Stimulated activated CD8-positive, alpha-beta memory T cell treated with anti-CD3 and anti-CD28 coated beads, Interleukin-15, amount 100 ng/mL, for 24 hours (primary cell): ENCODE results near the gene MRPS14.

Experiments
- DNase-seq: peaks from one replicate; pipeline ENCODE4 v3.0.0-alpha.2; 2020; ENCODE audit warnings: low read depth

The MRPS14 gene

DNA sequence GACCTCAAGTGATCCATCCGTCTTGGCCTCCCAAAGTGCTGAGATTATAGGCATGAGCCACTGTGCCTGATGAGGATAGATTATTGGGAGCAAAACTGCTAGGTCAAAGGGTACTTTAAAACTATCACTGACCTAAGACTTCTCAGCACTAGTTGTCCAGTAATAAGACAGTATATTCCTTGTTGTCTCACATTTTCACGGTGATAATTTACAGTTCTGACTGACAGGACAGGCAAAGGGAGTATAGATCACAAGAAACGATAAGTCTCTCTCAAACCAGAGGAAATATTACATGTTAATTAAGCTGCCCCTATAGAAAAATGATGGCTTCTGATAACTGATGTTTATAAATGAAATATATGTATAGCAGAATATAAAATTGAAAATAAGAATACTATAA lies 3.7 kb downstream of the MRPS14 start:
- no peak for DNase-seq

DNA sequence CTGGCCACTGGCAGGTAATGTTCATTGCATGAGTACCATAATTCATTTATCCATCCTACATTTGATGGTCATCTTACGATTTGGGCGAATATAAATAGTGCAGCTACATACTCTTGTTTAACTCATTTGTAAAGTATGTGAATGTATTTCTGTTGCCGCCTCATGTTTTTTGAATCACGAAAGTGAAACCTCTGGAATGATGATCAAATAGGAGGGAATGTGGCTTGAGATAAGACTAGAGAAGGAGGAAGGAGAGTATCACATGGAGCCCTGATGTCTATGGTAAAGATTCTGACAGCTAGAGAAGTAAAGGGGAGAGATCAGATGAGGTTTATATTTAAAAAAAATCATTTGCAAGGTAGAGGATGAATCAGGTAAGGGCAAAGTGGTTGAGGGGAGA lies 8.0 kb downstream of the MRPS14 start:
- DNase-seq: no peak

DNA sequence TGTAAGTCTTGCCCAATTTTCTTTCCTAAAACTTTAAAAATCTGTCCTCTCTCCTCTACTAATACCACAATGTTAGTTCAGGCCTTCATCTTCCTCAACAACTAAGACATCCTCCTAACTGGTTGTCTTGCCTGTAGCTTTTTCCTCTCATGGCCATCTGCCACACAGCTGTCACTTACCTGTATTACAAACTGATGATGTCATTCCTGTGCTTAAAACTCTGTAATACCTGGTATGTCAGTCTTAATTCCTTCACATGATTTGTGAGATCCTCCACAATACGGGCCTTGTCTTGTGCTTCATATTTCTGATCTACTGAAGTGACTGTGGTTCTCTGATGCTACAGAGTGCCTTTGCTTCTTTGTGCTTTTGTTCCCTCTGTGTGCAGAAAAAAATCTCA lies 9.8 kb downstream of the MRPS14 start:
- no peak for DNase-seq

DNA sequence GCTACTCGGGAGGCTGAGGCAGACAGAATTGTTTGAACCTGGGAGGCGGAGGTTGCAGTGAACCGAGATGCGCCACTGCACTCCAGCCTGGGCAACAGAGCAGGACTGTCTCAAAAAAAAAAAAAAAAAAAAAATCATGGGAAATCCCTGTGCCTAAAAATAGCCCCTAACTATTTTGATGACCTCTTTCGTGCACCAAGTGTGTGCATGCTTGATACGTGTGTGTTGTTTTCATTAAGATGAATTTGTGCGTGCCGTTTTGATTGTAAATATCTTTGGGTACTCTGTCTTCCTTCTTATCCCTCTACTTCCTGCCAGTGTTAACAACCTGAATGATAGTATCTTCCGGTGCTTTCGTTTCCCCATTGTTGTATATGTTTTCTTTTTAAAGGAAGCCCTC lies 13.7 kb downstream of the MRPS14 start:
- no peak for DNase-seq

DNA sequence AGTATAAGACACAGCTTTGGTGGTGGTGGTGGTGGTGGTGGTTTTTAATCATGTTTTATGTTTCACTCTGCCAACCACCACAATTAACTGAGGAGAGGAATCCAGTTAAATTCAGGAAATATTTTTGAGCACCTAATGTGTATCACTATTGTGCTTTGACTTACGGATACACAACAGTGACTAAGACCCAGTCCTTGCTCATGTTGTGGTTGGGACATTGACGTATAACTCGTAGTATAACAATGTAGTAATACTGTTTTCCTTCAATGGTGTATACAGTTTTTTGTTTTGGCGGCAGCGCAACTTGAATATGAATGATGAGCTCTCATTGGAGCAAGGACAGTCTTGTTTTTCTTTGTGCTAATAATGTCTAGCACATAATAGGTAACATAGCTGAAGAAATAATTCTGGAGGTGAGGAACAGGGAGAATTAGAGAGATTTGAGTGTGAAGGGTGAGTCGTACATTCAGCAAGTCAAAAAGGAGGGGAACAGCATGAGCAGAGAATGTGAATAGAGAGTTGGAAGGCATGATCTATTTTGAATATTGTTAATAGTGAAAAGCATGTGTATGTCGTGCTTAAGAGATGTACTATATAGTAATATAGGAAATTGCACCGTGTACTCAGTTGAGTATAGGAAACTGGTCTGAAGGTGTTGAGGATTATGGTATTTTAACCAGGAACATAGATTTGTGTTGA lies 18.0 kb downstream of the MRPS14 start:
- DNase-seq: no peak

DNA sequence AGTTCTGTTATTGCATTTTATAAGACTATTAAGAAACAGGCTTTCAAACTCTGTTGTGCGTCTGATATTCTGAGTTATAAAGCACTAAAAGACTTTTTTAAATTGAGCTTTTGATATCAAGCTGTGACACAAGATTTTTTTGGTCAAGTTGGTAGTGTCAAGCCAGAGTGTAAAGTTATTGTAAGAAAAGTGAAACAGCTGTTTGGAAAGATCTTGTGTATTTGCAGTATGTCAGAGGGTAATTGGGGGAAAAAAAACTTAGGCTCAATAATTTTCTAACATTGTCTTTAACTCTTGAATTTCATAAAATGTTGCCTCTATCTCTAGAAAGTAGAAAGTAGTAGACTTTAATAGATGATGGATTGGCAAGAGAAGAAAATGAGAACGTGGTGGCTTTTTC lies 19.7 kb downstream of the MRPS14 start:
- DNase-seq: no peak

DNA sequence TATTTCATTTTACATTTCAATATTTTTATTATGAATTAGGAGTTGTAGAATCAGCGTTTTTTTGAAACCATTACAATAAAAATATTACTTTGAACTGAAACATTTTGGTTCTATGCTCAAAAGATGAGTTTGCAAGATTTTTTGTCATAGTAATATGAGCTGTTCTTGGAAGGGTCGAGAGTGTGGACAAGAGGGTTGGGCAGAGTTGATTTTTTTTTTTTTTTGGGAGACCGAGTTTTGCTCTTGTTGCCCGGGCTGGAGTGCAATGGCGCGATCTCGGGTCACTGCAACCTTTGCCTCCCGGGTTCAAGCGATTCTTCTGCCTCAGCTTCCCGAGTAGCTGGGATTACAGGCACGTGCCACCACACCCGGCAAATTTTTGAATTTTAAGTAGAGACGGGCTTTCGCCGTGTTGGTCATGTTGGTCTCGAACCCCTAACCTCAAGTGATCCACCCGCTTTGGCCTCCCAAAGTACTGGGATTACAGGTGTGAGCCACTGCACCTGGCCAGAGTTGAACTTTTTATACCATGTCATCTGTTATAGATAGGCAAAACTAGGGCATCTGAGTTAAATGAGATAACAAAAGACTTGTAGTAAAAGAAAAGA lies 20.2 kb downstream of the MRPS14 start:
- DNase-seq: no peak

DNA sequence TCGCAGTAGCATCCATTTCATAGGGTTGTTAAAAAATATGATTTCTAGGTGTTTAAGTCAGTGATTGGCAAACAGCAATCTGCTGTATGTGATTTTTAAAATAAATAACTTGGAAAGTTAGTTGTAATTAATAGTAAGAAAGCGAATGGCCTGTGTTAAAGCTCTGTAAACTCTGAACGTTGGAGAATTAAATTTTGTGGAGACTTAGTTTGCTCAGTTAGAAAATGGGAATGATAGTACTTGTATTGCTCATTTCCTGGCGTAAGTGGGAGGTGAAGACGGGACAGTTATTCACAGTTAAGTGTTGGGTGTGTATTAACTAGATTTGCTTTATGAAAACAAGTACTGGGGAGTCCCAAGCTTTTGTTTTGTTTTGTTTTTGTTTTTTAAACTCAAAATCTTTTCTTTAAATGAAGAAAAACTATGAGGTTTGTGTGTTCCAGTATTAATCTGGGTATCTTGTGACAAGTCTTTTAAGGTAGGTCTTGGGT lies 22.5 kb downstream of the MRPS14 start:
- DNase-seq: no peak

DNA sequence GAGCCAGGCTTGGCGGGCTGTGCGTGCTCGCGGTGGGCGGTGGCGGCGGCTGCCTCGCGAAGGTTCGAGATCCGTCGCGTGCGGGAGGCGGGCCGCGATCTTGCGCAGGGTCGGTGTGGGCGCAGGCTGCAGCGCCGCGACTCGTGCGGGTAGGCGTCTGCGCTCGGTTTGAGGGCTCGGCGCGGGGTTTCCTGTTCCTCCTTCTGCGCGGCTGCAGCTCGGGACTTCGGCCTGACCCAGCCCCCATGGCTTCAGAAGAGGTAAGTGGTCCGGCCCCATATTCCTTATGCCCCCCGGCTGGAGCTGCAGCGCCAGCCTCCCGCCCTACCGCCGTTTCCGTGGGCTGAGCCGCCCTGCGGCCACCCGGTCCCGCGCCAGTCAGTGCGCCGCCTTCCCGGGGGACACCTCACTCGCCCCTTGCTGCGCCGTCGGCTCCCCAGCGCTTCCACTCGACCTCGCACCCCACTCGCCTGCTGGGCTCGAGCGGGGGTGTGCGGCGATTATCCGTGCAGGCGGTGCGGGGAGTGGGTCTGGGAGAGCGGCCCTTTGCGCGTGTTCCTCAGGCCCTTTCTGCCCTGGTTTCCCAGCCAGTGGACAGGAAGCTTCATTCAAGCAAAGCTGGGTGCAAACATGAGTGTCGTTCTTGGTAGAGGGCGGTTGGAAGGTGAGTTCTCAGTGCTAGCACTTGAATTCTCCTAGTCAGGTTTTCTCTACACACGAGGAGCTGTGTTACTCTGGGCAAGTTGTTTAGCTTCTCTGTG lies 23.1 kb downstream of the MRPS14 start, which contains the start of gene CACYBP:
Gene CACYBP (plus strand): TSS at position 12 of the 761 bp plus-strand sequence. CDS start 234 bp downstream, at position 246.
- DNase-seq: no peak

DNA sequence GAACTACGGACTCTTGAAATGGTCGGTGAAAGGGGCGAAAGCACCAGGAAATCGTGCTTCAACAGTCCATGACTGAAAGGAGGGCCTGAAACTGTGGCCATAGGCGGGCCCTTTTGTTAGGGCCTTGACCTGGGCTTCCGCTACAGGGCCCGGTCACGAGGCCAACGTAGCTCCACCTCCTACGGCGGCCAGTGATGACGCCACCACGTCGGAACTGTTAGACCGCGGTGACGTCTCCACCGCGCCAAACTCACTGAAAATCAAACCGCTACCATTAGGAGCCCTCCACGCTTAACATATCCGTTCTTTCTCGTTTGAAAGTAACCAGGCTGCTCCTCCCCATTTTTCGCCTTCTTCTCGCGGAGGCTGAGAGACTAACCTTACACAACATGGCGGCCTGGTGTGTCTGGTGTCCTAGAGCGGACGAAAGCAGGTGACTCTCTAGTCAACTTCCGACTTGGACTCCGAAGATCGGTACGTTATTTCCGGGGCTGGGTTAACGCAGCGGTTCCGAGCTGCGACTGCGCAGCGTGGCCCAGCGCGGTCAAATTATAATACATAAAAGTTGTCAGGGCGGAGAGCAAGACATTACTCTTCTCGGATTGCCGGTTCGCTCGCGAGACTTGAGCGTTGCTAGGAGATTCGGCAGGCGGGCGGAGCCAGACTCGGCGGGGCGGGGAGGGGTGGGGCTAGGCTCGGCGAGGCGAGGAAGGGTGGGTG lies 23.8 kb downstream of the MRPS14 start:
- peak; percentile 93 for DNase-seq

DNA sequence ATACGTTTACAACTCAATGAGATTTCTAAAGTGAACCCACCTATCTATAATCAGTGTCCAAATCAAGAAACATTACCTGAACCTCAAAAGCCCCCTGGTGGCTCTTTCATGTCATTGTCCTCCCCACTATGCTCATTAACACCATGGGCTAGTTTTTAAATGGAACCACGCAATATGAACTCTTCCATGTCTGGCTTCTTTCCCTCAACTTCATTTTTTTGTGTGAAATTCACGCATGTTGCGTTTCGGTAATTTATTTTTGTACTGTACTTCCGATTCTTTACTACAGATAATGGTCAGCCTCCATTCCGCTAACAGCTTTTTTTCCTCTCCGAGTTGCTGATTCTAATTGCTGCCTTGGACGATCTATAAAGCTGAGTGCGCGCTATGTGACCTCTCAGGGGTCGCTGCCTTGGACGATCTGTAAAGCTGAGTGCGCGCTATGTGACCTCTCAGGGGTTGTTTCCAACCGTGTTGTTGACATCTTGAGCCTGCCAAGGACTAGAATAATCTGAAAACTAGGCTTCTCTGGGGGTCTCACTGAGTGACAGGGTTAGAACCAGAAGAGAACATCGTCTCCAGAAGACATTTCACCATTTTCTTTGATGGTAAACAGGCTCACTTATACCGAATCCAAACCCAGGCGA lies 24.5 kb downstream of the MRPS14 start:
- DNase-seq: peak; percentile 10

DNA sequence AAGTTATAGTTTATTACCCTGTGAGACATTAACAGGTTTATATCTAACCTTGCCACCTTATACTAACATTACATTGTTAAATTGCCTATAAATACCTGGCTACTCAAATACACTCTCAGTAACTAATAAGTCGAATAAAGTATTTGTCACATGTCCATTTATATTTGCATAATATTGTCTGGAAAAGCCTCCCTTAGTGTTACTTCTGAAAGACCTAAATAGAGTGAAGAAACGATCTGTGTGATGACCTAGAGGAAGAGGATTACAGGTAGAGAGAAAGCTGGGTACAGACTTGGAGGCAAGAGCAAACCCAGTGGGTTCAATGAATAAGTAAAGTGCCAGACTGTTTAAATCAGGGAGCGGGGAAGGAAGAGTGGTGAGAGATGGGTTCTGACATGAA lies 26.2 kb downstream of the MRPS14 start:
- DNase-seq: no peak

DNA sequence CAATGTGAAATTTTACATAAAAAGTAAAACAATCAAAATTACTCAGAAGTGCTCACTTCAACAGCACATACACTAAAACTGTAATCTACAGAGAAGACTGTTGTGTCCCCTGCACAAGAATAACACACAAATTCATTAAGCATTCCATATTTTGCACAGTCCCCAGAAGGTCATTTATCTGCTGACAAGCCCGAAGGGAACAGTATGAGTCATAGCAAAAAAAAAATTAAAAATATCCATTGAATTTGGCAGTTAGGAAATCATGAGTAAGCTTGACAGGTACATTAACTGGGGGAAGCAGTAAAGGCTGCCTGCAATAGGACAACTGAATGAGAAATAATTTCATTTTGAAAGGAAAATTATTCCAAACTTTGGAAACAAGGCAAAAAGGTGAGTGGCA lies 26.7 kb downstream of the MRPS14 start:
- DNase-seq: no peak

DNA sequence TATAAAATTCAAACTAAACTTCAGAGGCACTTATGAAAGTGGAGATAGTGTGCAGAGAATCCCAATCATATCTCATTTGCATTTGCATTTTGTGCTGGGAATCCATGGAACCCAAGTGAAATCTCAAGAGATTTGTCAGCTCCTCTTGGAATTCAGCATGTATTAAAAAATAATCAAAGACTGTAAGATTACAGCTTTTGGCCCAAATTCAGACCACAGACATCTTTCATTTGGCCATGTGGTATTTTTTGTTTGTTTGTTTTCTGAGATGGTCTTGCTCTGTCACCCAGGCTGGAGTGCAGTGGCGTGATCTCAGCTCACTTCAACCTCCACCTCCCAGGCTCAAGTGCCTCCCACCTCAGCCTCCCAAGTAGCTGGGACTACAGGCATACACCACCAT lies 27.3 kb downstream of the MRPS14 start:
- no peak for DNase-seq

DNA sequence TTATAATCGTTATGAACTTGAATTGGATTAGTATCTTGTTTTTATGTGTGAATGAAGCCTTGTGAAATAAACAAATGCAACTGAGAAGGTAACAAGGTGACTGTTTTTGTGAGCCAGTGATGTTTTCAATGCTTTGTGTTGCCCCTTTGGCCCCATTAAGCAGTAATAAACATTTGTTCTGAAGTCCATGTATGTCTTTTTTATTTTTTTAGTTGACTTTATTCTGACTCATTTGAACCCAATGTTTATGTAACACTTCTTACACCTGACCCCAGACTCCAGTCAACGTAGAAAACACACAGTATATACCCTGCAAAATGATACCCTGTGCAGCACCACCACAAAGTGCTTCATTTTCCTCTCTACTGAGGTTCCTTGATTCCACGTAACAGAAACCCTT lies 28.1 kb downstream of the MRPS14 start:
- DNase-seq: no peak

DNA sequence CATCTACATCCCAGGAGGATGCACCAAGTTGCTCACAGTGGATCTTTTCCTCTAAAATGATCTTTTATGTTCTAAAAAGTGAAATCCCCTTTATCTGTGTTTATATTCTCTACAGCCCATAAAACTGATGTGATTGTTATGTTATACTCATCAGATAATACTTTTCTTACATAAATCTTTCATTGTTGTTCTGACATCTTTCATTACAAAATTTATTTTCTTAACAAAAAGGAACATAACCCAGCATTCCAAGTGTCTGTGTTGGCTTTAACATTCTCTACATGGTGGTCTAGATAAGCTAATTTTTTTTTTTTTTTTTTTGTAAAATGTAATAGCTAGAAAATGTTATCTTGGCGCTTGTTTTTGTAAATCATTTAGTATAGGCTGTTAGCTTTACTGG lies 31.8 kb downstream of the MRPS14 start:
- no peak for DNase-seq

DNA sequence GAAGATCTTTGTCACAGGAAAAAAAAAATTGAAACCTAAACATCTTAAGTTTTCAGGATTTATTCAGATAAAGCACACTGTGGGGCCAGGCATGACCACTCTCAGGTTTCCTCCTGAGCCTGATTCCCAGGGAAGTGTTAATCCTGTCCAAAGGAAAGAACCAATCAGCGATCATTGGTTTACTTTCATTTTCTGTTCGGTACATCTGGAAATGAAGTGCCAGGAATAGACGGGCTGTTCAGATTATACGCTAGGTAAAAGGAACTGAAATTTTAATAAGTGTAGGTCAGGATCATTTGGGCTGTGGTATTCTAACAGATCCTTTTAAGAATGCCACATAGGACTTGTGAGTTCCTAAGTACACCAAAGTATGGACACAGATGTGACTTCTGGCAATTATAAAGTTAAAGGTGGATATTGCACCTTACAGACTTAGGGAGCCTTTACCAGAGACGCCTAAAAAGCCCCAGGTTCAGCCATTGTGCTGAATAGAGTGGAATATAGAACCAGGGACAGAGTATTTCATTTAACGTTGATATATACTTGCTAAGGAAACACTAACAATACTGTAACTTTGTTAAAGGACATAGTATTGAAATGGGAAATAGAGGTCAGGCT lies 32.7 kb downstream of the MRPS14 start:
- DNase-seq: no peak

DNA sequence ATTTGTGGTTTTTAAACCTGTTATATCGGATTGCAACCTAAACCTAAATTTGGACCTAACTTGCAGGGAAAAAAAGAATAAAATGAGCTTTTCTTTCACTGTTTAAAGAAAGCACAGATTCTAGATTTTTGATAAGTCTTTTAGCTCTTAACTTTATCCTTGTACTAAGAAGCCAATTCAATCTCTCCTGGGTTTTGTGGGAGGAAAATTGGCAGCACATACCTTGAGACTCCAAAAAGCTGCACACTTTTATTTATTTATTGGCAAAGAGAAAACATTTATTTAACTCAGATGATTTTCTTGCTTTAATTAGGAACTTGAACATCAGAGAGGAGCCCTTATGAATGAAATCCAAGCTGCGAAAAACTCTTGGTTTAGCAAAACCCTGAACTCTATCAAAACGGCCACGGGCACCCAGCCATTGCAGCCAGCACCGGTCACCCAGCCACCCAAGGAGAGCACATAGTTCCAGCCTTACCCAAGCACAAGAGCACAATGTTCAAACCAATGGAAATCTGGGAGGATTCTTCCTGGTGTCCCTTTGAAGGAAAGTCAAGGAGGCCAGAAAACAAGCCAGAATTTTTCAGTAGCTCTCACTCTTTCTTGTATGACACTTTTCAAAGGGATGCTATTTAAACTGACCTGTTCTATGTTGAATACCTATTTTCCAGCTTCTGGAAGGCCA lies 33.5 kb downstream of the MRPS14 start:
- DNase-seq: no peak

DNA sequence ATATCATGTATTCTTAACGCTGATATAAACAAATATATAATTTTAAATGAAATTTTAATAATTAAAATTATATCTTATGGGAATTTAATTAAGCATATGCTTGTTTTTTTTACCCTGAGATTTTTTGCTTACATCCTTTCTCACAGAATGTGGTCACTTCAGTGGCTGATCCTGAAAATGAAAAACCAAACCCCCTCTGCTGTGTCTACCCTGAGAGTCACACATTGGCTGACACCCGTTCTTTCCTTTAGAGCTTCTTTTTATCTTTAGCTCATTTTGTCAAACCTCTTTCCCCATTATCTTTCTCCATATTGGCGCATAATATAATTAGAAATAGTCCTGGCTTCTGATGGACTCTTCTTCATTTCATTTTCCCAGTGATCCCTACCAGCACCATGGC lies 34.2 kb downstream of the MRPS14 start:
- no peak for DNase-seq

DNA sequence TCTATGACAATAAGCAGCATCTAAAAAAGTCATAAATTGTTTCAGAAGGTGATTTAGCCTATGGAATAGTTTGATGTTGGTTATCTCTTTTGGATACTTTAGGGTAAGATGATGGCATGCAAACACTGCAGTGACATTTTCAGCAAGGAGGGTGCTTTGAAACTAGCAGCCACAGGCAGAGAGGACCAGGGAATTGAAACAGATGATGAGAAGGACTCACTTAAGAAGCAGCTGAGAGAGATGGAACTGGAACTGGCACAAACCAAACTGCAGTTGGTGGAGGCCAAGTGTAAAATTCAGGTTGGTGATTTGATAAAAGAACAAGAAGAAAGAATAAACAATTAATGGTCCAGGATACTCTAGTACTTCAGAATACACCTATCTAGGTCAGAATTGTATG lies 34.7 kb downstream of the MRPS14 start:
- DNase-seq: no peak

DNA sequence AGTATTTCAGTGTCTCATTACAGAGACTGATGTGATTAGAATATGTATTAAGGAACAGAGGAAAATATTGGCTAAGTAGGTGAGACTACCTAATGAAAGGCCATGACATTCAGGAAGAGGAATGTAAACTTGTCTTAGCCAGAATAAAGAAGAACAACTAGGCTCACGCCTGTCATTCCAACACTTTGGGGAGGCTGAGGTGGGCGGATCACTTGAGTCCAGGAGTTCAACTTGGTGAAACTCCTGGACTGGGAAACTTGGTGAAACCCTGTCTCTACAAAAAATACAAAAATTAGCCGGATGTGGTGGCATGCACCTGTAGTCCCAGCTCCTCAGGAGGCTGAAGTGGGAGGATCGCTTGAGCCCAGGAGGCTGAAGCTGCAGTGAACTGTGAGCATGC lies 38.3 kb downstream of the MRPS14 start:
- DNase-seq: no peak
